ENCODE results near the gene PROB1. TPM values are rescaled to one million over a fixed set of nuclear protein-coding genes. Genes with fewer than 3 reads are reported as not detected.

PROB1 gene
- total and polyA plus RNA-seq, 12 donors = 3.1 to 24.4 (median 8.8) TPM

- Histone ChIP-seq H3K36me3 (replicated peaks in 1 of 2) (no peaks in the 10 kb centered on the region), H3K4me3 (no peak overlapping the region), H3K9me3 (replicated peaks in 1 of 3) (no peaks in the 10 kb centered on the region), H3K27me3 (no peaks in the 10 kb centered on the region), H3K4me1 (replicated peaks in 1 of 2) (peaks cover 12 to 14% of the 10 kb centered on the region in 2 donors), H3K27ac (no peak overlapping the region)
- intact Hi-C loops (cut with DNase I) = no loop called here
- WGBS, 4 donors = 70 to 87% (median 78%) methylated on average over 26 to 47 of the region's 47 CpGs
- peak in 1 of 7 donors; percentile 15 for DNase-seq
- TF ChIP-seq CTCF (IDR thresholded peaks at IDR 0.05) = no peak
- TF ChIP-seq POLR2A (IDR thresholded peaks at IDR 0.05) = no peak
Measured at GRCh38 chr5:139378101-139378825, 16.6 kb downstream of the PROB1 start.

- no peaks in the 10 kb centered on the region for H3K9me3 ChIP-seq (replicated peaks in 1 of 3)
- H3K36me3 ChIP-seq (replicated peaks in 1 of 2) = no peaks in the 10 kb centered on the region
- 80 to 92% (median 86%) methylated on average over 2 to 3 of the region's 3 CpGs for WGBS, 4 donors
- TF ChIP-seq POLR2A (IDR thresholded peaks at IDR 0.05) = no peak
- TF ChIP-seq CTCF (IDR thresholded peaks at IDR 0.05) = no peak
- no peak overlapping the region for H3K4me3 ChIP-seq
- intact Hi-C loops (cut with DNase I) = no loop called here
- H3K4me1 ChIP-seq (replicated peaks in 1 of 2) = peaks cover 18 to 24% of the 10 kb centered on the region in 2 donors
- H3K27ac ChIP-seq = no peak overlapping the region
- no peaks in the 10 kb centered on the region for H3K27me3 ChIP-seq
- peak in 1 of 7 donors; percentile 9 for DNase-seq
Measured at GRCh38 chr5:139377226-139377625, 17.7 kb downstream of the PROB1 start.

GRCh38 chr5:139376364-139376763 is 18.5 kb downstream of the PROB1 start:
- 91 to 96% (median 93%) methylated on average over 6 to 7 of the region's 7 CpGs for WGBS, 4 donors

GRCh38 chr5:139374909-139375308 is 20.0 kb downstream of the PROB1 start:
- no peak overlapping the region for H3K4me3 ChIP-seq
- peak in 3 of 7 donors; percentile 8 to 44 (median 17) for DNase-seq
- H3K9me3 ChIP-seq (replicated peaks in 1 of 3) = no peaks in the 10 kb centered on the region
- intact Hi-C loops (cut with DNase I) = no loop called here
- 93 to 100% (median 96%) methylated on average over 1 to 2 of the region's 2 CpGs; no CpG with 5 or more reads in 1 of the 4 donors for WGBS, 4 donors
- TF ChIP-seq CTCF (IDR thresholded peaks at IDR 0.05) (no peak), POLR2A (IDR thresholded peaks at IDR 0.05) (no peak)
- peaks cover 26 to 30% of the 10 kb centered on the region in 2 donors for H3K4me1 ChIP-seq (replicated peaks in 1 of 2)
- H3K27me3 ChIP-seq = no peaks in the 10 kb centered on the region
- no peak overlapping the region for H3K27ac ChIP-seq
- peaks cover 0 to 9% of the 10 kb centered on the region in 2 donors for H3K36me3 ChIP-seq (replicated peaks in 1 of 2)

More at GRCh38 chr5:139376364-139376763, 18.5 kb downstream of the PROB1 start:
- no peak for DNase-seq
- Histone ChIP-seq H3K4me1 (replicated peaks in 1 of 2) (peaks cover 26 to 30% of the 10 kb centered on the region in 2 donors), H3K27me3 (no peaks in the 10 kb centered on the region), H3K27ac (no peak overlapping the region), H3K9me3 (replicated peaks in 1 of 3) (no peaks in the 10 kb centered on the region), H3K4me3 (no peak overlapping the region), H3K36me3 (replicated peaks in 1 of 2) (no peaks in the 10 kb centered on the region)
- TF ChIP-seq CTCF (IDR thresholded peaks at IDR 0.05) = no peak
- no peak for TF ChIP-seq POLR2A (IDR thresholded peaks at IDR 0.05)
- intact Hi-C loops (cut with DNase I) = no loop called here
